GM12891 (cell line): ENCODE measurements around the gene UBFD1.
A peak's percentile ranks its signal among the peaks of the same experiment; 100 is the strongest.

Experiments
- POLR2A ChIP-seq: IDR thresholded peaks from 2 replicates; pipeline ENCODE4 v1.6.1; 2011; ENCODE audit warnings: low read depth, low read length, control low read depth
- POLR2AphosphoS5 ChIP-seq: IDR thresholded peaks from 2 replicates; pipeline ENCODE4 v1.6.1; 2011; ENCODE audit warnings: low read depth, low read length, control low read depth
- POU2F2 ChIP-seq: IDR thresholded peaks from 2 replicates; pipeline ENCODE4 v1.6.1; 2011; ENCODE audit warnings: low read depth, mild to moderate bottlenecking, control low read depth, low read length, moderate library complexity
- SPI1 ChIP-seq: IDR thresholded peaks from 2 replicates; pipeline ENCODE4 v1.6.1; 2011; ENCODE audit warnings: low read depth, low read length, control low read depth
- TAF1 ChIP-seq: IDR thresholded peaks from 2 replicates; pipeline ENCODE4 v1.6.1; 2011; ENCODE audit warnings: low read depth, low read length, control low read depth

DNA sequence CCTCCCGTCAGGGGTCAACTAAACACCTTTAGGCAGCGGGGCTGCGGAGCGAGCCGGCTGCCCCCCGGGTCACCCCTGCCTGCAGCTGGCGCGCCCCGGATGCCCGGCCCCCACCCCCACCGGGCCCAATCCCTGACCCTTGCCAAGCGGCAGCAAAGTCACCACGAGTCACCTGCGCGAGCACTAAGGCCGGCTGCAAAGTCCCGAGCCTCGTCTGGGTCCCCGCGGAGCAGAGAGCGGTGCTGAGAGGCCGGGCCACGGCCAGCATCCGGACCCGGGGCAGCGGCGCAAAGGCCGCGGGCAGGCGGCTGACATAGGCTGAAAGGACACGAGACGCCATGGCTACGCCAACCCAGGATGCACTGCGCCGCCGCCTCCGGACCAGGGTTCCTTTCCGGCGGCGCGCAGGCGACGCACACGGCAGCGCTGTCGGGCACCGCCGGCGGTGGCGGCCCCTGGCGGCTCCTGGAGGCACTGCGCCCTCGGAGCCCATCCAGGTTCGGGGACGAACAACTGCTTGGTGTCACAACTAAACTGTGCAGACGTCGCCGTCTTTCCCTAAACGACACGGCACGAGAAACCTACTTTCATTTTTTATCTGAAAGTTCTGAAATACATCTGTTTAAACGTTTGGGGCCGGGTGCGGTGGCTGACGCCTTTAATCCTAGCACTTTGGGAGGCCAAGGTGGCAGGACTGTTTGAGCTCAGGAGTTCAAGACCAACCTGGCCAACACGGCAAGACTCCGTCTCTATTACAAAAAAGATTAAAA, 38.6 kb downstream of the UBFD1 start, which contains the start of gene NDUFAB1:
- TF ChIP-seq POLR2AphosphoS5 = peak; percentile 76
- TF ChIP-seq TAF1 = peak; percentile 86
- no peak for TF ChIP-seq SPI1
- TF ChIP-seq POLR2A = peak; percentile 77
- TF ChIP-seq POU2F2 = peak; percentile 66; the same call in 1 of the 2 replicates
